ENCODE measurements around the gene EPB41L4A.

EPB41L4A gene

DNA sequence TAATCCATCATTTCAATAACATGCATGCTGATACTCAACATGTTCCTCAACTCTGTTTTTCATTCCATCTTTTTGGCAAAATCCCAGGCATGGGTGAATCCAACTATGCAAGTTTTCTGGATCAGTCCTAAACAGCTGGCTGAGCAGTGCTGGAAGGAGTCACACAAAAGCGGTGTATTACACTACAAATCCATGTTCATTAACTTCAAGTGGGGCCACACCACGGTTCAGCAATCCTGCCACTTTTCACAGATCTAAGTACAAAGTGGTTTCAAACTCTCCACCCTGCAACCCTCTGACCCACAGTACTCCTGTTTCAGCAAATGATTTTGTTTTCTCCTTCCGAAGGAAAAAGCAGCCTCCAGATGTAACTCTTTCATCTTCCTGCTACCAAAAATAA is 222.5 kb downstream of the EPB41L4A start:
- H3K4me3 ChIP-seq (replicated peaks; ENCODE audit: insufficient read depth, low read length): no peak overlapping the region
- TF ChIP-seq GABPA (IDR thresholded peaks at IDR 0.05; ENCODE audit: low read depth): no peak
- TF ChIP-seq POLR2AphosphoS5 (IDR thresholded peaks at IDR 0.05; ENCODE audit: low read depth): no peak
- TF ChIP-seq REST (IDR thresholded peaks at IDR 0.05; ENCODE audit: insufficient replicate concordance, low read depth): no peak
- H3K27me3 ChIP-seq (ENCODE audit: insufficient read depth, poor library complexity, severe bottlenecking): no peaks in the 10 kb centered on the region
- no peak overlapping the region for H3K27ac ChIP-seq (replicated peaks)
- DNase-seq (ENCODE audit: low read depth in 1 of 2, low spot score in 1 of 2): no peak

- Histone ChIP-seq H3K4me3 (replicated peaks; ENCODE audit: insufficient read depth, low read length) (no peak overlapping the region), H3K27ac (replicated peaks) (no peak overlapping the region), H3K27me3 (ENCODE audit: insufficient read depth, poor library complexity, severe bottlenecking) (no peaks in the 10 kb centered on the region)
- no peak for DNase-seq (ENCODE audit: low read depth in 1 of 2, low spot score in 1 of 2)
- TF ChIP-seq GABPA (IDR thresholded peaks at IDR 0.05; ENCODE audit: low read depth): no peak
- no peak for TF ChIP-seq POLR2AphosphoS5 (IDR thresholded peaks at IDR 0.05; ENCODE audit: low read depth)
- TF ChIP-seq REST (IDR thresholded peaks at IDR 0.05; ENCODE audit: insufficient replicate concordance, low read depth): no peak
- TF ChIP-seq CTCF (IDR thresholded peaks at IDR 0.05; ENCODE audit: insufficient read depth, low read length): no peak
- no peak for TF ChIP-seq SPI1 (IDR thresholded peaks at IDR 0.05; ENCODE audit: borderline replicate concordance, low read depth)
Observed at GRCh38 chr5:112195924-112196323, 223.2 kb downstream of the EPB41L4A start.

DNA sequence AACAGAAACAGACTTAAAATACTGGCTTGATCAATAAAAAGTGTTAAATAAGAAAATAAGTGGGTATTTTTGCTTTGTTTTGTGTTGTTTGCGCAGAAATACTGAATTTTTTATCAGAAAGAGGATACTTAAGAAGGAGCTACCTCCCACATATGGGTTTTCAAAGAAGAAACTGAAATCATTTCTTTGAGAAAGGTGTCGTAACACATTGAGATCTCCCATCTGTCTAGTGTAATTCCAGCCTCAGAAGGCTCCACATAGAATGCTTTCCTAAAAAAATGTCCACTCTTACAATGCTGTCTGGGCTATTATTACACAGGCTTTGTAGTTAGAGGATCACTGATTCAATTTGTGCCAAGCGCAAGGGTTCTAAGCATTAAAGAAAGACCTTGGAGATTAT is 226.2 kb downstream of the EPB41L4A start:
- TF ChIP-seq GABPA (IDR thresholded peaks at IDR 0.05; ENCODE audit: low read depth): no peak
- no peak for TF ChIP-seq SPI1 (IDR thresholded peaks at IDR 0.05; ENCODE audit: borderline replicate concordance, low read depth)
- TF ChIP-seq REST (IDR thresholded peaks at IDR 0.05; ENCODE audit: insufficient replicate concordance, low read depth): no peak
- TF ChIP-seq POLR2AphosphoS5 (IDR thresholded peaks at IDR 0.05; ENCODE audit: low read depth): no peak
- no peak for TF ChIP-seq CTCF (IDR thresholded peaks at IDR 0.05; ENCODE audit: insufficient read depth, low read length)
- Histone ChIP-seq H3K4me3 (replicated peaks; ENCODE audit: insufficient read depth, low read length) (no peak overlapping the region), H3K27me3 (ENCODE audit: insufficient read depth, poor library complexity, severe bottlenecking) (no peaks in the 10 kb centered on the region), H3K27ac (replicated peaks) (no peak overlapping the region)
- DNase-seq (ENCODE audit: low read depth in 1 of 2, low spot score in 1 of 2): no peak

- DNase-seq (ENCODE audit: low read depth in 1 of 2, low spot score in 1 of 2): no peak
- H3K27me3 ChIP-seq (ENCODE audit: insufficient read depth, poor library complexity, severe bottlenecking): no peaks in the 10 kb centered on the region
- H3K27ac ChIP-seq (replicated peaks): no peak overlapping the region
- TF ChIP-seq GABPA (IDR thresholded peaks at IDR 0.05; ENCODE audit: low read depth) (no peak), POLR2AphosphoS5 (IDR thresholded peaks at IDR 0.05; ENCODE audit: low read depth) (no peak), SPI1 (IDR thresholded peaks at IDR 0.05; ENCODE audit: borderline replicate concordance, low read depth) (no peak), REST (IDR thresholded peaks at IDR 0.05; ENCODE audit: insufficient replicate concordance, low read depth) (no peak), CTCF (IDR thresholded peaks at IDR 0.05; ENCODE audit: insufficient read depth, low read length) (no peak)
- no peak overlapping the region for H3K4me3 ChIP-seq (replicated peaks; ENCODE audit: insufficient read depth, low read length)
Observed at GRCh38 chr5:112192072-112192471, 227.0 kb downstream of the EPB41L4A start.

Measured in HL-60 (cell line).